ENCODE measurements around the gene KITLG. TPM values are rescaled to one million over a fixed set of nuclear protein-coding genes. Genes with fewer than 3 reads are reported as not detected.
"Not testable (repeated sequence)": the region's sequence is repeated elsewhere in the genome, so short reads cannot be mapped to it uniquely, and the experiment has no call there.

The KITLG gene, protein sequence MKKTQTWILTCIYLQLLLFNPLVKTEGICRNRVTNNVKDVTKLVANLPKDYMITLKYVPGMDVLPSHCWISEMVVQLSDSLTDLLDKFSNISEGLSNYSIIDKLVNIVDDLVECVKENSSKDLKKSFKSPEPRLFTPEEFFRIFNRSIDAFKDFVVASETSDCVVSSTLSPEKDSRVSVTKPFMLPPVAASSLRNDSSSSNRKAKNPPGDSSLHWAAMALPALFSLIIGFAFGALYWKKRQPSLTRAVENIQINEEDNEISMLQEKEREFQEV
- total RNA-seq, result 0.39 and 0.51 TPM in 2 replicates

DNA sequence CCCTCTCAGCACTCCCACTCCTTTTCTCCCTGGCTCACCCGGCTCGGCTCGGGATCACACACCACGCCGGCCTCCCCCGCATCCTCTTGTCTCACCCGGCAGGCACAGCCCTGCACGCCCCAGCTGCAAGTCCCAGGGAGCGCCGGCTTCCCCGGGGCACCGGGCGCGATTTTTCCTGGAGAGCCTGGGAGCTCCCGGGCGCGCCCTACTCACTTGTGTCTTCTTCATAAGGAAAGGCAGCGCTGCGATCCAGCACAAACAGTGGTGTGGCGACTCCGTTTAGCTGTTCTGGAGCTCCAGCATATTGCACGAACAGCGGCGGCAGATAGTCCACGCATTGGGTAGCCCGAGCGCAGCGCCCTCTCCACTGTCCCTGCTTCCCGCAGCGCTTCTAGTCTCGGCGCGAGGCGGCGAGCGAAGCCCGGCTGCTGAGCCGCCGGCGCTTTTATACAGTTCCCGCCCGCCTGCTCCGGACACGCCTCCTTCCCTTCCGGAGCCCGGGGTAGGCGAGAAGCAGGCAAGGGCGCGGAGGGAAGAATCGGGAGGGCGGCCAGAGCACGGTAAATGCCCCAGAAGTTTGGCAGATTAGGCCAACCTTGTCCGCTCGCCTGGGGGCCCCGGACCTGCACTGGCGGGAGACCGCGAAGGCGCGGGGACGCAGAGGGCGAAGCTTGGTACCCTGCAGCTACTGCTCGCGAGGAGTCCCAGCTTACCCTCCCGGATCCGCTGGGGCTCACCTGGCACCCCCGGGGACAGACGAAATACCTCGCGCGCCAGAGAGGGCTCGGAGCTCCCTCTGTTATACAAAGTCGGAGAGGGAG is at the start of gene KITLG:
Gene KITLG (minus strand): TSS at position 421 of the 821 bp plus-strand sequence. CDS start 193 bp downstream, at position 228.
- no peak within 1 kb of the TSS for H3K27ac Mint-ChIP-seq
- peak; percentile 9 for DNase-seq (ENCODE audit: low spot score)
- peaks cover 7% of the 10 kb centered on the region for H3K4me1 Mint-ChIP-seq (ENCODE audit: low read depth)
- intact Hi-C loops (cut with micrococcal nuclease), result no loop called here
- H3K27me3 Mint-ChIP-seq (ENCODE audit: low read depth), result peaks cover 57% of the 10 kb centered on the region
- no peaks in the 10 kb centered on the region for H3K36me3 Mint-ChIP-seq (ENCODE audit: low read depth)
- no peaks in the 10 kb centered on the region for H3K9me3 Mint-ChIP-seq
- H3K4me3 Mint-ChIP-seq (ENCODE audit: low read depth), result peak within 1 kb of the TSS; percentile 72

DNA sequence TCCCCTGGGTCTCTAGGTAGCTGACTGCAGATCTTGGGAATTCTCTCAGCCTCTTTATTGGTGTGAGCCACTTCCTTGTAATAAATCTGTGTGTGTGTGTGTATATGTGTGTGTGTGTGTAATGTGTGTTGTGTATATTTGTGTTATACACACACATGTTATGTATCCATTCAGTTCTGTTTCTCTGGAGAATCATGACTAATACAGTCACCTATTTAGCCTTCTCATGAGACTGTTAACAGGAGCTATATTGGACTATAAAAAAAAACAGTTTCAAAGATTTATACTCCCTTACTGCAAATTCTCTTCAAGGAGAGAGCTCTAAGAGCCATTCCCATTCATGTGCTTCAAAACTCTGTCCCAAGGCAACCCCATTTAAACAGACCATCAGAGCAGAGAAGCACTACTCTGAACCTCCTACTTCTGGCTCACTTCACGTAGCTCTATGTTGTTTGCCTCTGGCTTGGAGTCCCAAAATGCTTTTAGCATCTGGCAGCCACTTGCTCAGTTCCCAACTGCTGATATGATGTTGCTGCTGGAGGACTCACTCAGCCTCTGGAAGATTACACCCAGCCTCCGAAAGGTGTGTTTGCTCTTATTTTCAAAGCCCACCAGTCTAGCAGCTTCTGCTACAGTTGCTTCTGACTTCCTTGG is 48.7 kb upstream of the KITLG start:
- Mint-ChIP-seq H3K4me1 (ENCODE audit: low read depth) (no peaks in the 10 kb centered on the region), H3K27me3 (ENCODE audit: low read depth) (no peaks in the 10 kb centered on the region), H3K4me3 (ENCODE audit: low read depth) (no peak overlapping the region), H3K36me3 (ENCODE audit: low read depth) (no peaks in the 10 kb centered on the region), H3K9me3 (no peaks in the 10 kb centered on the region), H3K27ac (no peak overlapping the region)
- no peak for DNase-seq (ENCODE audit: low spot score)
- intact Hi-C loops (cut with micrococcal nuclease), result no loop called here

DNA sequence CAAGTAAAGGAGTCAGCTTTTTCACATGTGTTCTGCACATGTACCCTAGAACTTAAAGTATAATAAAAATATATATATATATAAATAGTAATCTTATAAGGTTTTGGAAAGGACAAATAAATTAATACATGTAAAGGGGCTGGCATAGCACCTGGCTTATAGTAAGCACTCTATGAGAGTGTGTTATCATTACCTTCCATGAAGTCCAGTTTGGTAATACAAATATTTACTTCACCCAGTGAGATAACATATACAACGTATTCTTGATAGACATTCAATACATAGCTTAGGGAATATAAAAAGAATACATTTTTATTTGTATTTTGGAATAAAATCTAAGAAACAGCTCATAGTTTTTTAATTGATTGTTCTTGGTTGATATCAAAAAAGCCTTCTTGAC is 47.8 kb upstream of the KITLG start:
- intact Hi-C loops (cut with micrococcal nuclease); H3K27ac Mint-ChIP-seq; H3K36me3 Mint-ChIP-seq (ENCODE audit: low read depth); H3K4me3 Mint-ChIP-seq (ENCODE audit: low read depth); H3K27me3 Mint-ChIP-seq (ENCODE audit: low read depth); H3K4me1 Mint-ChIP-seq (ENCODE audit: low read depth); DNase-seq (ENCODE audit: low spot score); H3K9me3 Mint-ChIP-seq: not testable (repeated sequence)

DNA sequence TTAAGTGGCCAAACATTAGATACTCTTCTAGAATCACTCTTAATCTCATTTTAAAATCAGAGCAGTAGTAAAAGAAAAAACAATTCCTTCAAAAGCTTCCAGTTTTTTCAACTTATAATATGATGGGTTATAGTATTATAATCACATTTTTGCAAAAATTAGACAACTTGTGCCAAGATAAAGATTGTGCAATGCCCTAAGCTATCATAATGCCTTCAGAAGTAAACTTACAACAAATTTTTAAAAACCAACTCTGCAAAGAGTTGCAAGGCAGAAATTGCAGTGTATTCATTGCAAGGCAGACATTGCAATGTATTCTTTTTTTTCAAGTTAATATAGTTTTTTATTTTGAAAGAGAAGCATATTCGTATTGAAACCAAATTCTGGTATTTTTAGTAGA is 47.2 kb upstream of the KITLG start:
- Mint-ChIP-seq H3K27me3 (ENCODE audit: low read depth) (no peaks in the 10 kb centered on the region), H3K9me3 (no peaks in the 10 kb centered on the region), H3K27ac (no peak overlapping the region), H3K36me3 (ENCODE audit: low read depth) (no peaks in the 10 kb centered on the region), H3K4me3 (ENCODE audit: low read depth) (no peak overlapping the region), H3K4me1 (ENCODE audit: low read depth) (no peaks in the 10 kb centered on the region)
- no peak for DNase-seq (ENCODE audit: low spot score)
- intact Hi-C loops (cut with micrococcal nuclease), result no loop called here

DNA sequence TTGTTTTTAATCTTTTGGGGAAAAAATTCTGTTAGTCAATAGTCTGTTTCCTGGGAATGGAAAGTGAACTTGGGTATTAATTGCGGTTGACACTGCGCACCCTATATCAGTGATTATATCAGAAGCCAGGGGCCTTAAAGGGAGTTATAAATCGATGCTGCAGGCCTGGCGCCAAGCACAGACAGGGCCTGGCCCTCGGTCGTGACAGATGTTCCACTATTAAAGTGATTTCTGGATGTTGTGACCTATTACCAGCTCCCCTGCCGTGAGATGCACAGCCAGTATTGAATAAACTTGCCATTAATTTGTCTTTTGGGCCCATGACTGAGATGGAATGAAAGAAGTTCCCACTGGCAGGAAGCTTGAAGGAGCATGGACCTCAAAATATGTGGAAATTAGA is 45.1 kb upstream of the KITLG start:
- H3K4me3 Mint-ChIP-seq (ENCODE audit: low read depth), result no peak overlapping the region
- no peaks in the 10 kb centered on the region for H3K9me3 Mint-ChIP-seq
- H3K27me3 Mint-ChIP-seq (ENCODE audit: low read depth), result no peaks in the 10 kb centered on the region
- DNase-seq (ENCODE audit: low spot score), result no peak
- intact Hi-C loops (cut with micrococcal nuclease), result no loop called here
- H3K36me3 Mint-ChIP-seq (ENCODE audit: low read depth), result no peaks in the 10 kb centered on the region
- H3K4me1 Mint-ChIP-seq (ENCODE audit: low read depth), result no peaks in the 10 kb centered on the region
- no peak overlapping the region for H3K27ac Mint-ChIP-seq

DNA sequence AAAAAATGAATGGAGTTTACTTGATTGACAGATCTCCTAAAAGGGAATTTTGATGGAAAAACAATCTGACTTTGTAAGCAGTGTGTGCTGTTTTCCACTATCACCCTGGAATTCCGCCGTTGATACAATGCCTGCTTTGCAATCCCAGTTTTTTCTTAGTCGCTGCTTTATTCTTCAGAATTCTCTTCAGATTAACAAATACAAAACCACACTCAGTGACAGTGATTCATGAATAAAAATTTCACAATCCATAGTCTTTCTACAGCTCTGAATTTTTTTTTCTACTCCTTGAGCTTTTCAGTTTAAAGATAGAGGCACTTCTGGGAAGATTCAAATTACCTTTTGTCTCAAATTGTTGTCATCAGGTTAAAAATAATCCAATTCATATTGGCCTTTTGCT is 44.6 kb upstream of the KITLG start:
- H3K27ac Mint-ChIP-seq, result no peak overlapping the region
- no peaks in the 10 kb centered on the region for H3K4me1 Mint-ChIP-seq (ENCODE audit: low read depth)
- H3K27me3 Mint-ChIP-seq (ENCODE audit: low read depth), result no peaks in the 10 kb centered on the region
- intact Hi-C loops (cut with micrococcal nuclease), result no loop called here
- DNase-seq (ENCODE audit: low spot score), result no peak
- no peaks in the 10 kb centered on the region for H3K36me3 Mint-ChIP-seq (ENCODE audit: low read depth)
- H3K9me3 Mint-ChIP-seq, result no peaks in the 10 kb centered on the region
- H3K4me3 Mint-ChIP-seq (ENCODE audit: low read depth), result no peak overlapping the region

DNA sequence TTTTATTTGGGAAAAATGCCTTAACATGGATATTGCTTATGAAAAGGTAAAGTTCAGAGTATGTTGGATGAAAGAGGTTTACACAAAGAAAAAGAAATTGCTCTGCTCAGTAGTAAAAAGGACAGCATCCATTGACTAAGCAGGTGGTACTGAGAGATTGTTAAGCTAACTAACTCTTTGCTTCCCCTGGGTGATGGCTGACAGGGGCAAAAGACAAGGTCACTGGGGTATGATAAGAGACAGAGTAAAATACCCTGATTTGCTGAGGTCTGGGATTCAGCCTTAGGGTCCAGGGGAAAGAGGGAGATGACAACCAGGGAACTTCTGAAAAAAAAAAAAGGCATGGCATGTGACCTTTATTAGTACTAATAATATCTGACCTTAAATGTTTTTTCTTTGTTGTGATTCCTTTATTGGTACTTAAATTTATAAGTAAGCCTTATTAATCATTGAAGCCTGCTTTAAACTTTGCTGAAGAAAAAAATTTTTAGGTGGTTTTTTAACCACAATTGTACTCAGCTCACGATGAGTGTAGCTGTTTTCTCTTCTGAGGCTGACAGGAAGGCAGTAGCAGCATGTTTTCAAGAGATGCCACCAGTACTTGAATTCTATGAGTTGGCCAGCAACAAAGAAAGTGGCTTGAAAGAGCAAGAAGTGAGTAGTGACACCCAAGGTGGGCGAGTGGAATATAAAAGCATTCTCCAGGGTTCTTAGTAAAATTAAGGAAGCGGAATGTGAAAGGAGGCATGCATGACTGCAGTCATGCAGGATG is 43.7 kb upstream of the KITLG start:
- Mint-ChIP-seq H3K27me3 (ENCODE audit: low read depth) (no peaks in the 10 kb centered on the region), H3K27ac (no peak overlapping the region), H3K36me3 (ENCODE audit: low read depth) (no peaks in the 10 kb centered on the region), H3K4me1 (ENCODE audit: low read depth) (no peaks in the 10 kb centered on the region), H3K4me3 (ENCODE audit: low read depth) (no peak overlapping the region), H3K9me3 (no peaks in the 10 kb centered on the region)
- DNase-seq (ENCODE audit: low spot score), result no peak
- intact Hi-C loops (cut with micrococcal nuclease), result no loop called here

DNA sequence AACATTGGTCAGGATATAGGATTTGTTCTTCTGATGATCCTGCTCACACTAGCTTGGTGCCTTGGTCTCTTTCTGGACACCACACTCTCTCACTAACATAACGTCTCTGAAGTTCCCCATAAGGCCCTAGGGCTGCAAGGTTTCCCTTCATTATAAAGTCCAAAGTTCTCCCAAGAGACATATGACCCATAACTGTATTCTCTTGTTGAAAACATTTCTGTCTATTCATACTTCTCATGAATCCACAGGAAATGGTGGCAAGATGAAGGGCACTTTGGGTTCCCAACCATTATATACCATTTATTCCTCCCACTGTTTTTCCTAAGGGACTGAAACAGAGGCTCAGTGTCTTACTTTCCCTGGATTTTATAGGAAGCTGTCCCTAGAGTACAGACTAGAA is 37.1 kb upstream of the KITLG start:
- Mint-ChIP-seq H3K27me3 (ENCODE audit: low read depth) (no peaks in the 10 kb centered on the region), H3K27ac (no peak overlapping the region), H3K9me3 (no peaks in the 10 kb centered on the region), H3K4me3 (ENCODE audit: low read depth) (no peak overlapping the region), H3K4me1 (ENCODE audit: low read depth) (no peaks in the 10 kb centered on the region), H3K36me3 (ENCODE audit: low read depth) (no peaks in the 10 kb centered on the region)
- DNase-seq (ENCODE audit: low spot score), result no peak
- intact Hi-C loops (cut with micrococcal nuclease), result no loop called here

DNA sequence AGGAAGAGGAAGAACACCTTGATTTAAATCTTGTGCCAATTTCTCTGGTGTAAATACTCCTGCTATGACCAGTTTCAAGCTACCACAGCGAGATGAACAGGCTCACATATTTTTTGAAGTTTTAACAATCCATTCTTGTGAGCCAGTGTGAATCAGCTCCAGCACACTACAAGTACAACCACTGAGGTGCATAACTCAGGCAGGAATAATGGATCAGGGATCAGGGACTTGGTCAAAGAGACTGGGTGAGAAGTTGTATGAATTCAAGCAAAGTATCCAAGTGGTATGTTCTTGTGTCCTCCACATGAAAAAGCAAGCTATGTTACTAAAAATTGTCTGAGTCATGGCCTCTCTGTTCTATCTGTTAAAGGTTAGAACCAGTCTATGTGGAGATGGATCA is 35.2 kb upstream of the KITLG start:
- intact Hi-C loops (cut with micrococcal nuclease), result no loop called here
- Mint-ChIP-seq H3K9me3 (peaks cover 6% of the 10 kb centered on the region), H3K4me3 (ENCODE audit: low read depth) (no peak overlapping the region), H3K4me1 (ENCODE audit: low read depth) (no peaks in the 10 kb centered on the region), H3K27me3 (ENCODE audit: low read depth) (no peaks in the 10 kb centered on the region), H3K36me3 (ENCODE audit: low read depth) (no peaks in the 10 kb centered on the region), H3K27ac (no peak overlapping the region)
- DNase-seq (ENCODE audit: low spot score), result no peak

DNA sequence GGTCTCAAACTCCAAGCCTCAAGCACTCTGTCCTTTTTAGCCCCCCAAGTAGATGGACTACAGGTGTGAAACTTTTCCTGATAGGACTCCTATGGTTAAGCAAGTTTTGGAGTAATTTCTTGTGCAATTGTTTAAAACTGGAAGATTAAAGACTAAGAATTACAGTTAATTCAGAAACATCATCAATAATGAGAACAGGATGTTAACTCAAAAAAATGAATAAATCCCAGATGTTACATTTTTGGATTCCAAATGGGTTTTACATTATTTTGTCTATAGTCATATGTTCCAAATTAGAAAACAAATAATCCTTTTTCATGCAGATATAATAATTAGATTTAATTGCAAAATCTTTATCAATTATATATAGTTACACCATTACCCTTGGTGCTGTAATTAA is 24.4 kb upstream of the KITLG start:
- Mint-ChIP-seq H3K4me3 (ENCODE audit: low read depth) (no peak overlapping the region), H3K27ac (no peak overlapping the region), H3K9me3 (peaks cover 4% of the 10 kb centered on the region), H3K27me3 (ENCODE audit: low read depth) (no peaks in the 10 kb centered on the region), H3K36me3 (ENCODE audit: low read depth) (no peaks in the 10 kb centered on the region), H3K4me1 (ENCODE audit: low read depth) (no peaks in the 10 kb centered on the region)
- no peak for DNase-seq (ENCODE audit: low spot score)
- intact Hi-C loops (cut with micrococcal nuclease), result no loop called here

DNA sequence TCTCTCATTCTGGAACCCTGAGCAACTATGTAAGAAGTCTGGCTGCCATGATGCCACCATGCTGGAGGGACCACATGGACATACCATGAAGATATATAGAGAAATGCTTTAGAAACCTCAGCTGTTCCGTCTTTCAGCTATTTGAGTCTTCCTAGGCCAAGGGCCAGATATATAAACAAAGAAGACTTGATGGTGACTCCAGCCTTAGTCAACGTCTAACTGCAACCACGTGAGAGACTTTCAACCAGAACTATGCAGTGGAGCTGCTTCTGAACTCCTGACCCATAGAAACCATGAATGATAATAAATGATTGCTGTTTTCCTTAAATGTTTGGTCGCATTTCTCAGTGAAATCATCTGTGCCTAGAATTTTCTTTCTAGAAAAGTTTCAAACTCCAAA is 20.0 kb upstream of the KITLG start:
- Mint-ChIP-seq H3K9me3 (no peaks in the 10 kb centered on the region), H3K4me1 (ENCODE audit: low read depth) (no peaks in the 10 kb centered on the region), H3K27ac (no peak overlapping the region), H3K27me3 (ENCODE audit: low read depth) (no peaks in the 10 kb centered on the region), H3K4me3 (ENCODE audit: low read depth) (no peak overlapping the region), H3K36me3 (ENCODE audit: low read depth) (no peaks in the 10 kb centered on the region)
- intact Hi-C loops (cut with micrococcal nuclease), result no loop called here
- no peak for DNase-seq (ENCODE audit: low spot score)

DNA sequence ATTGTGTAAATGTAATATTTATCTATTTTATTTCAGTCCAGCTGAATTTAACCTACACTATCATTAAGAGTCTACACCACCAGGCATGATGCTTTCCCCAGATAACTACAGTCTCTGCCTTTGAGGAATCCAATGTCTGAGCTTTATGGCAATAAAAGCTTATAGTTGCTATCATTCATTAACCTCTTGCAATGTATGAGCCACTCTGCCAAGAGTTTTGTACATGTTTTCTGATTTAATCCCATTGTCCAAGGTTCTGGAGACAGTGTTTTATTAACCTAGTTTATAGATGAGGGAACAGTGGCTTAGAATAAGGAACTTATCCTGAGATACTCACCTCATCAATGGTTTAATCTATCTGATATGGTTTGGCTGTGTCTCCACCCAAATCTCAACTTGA is 17.1 kb upstream of the KITLG start:
- no peak overlapping the region for H3K4me3 Mint-ChIP-seq (ENCODE audit: low read depth)
- no peak for DNase-seq (ENCODE audit: low spot score)
- no peaks in the 10 kb centered on the region for H3K36me3 Mint-ChIP-seq (ENCODE audit: low read depth)
- no peak overlapping the region for H3K27ac Mint-ChIP-seq
- intact Hi-C loops (cut with micrococcal nuclease), result no loop called here
- H3K4me1 Mint-ChIP-seq (ENCODE audit: low read depth), result no peaks in the 10 kb centered on the region
- H3K9me3 Mint-ChIP-seq, result peaks cover 4% of the 10 kb centered on the region
- H3K27me3 Mint-ChIP-seq (ENCODE audit: low read depth), result no peaks in the 10 kb centered on the region

Measured in activated T-helper 2 cell treated with anti-CD3 and anti-CD28 coated beads, Interferon-gamma antibody, Interleukin-2, Interleukin-4, amounts not matched to agents 10 μg/mL and 5 μg/mL and 100 μg/mL, durations not matched to agents 14 hours and 24 hours and 36 hours (primary cell).